ENCODE measurements around the gene TMEM9.

The TMEM9 gene

DNA sequence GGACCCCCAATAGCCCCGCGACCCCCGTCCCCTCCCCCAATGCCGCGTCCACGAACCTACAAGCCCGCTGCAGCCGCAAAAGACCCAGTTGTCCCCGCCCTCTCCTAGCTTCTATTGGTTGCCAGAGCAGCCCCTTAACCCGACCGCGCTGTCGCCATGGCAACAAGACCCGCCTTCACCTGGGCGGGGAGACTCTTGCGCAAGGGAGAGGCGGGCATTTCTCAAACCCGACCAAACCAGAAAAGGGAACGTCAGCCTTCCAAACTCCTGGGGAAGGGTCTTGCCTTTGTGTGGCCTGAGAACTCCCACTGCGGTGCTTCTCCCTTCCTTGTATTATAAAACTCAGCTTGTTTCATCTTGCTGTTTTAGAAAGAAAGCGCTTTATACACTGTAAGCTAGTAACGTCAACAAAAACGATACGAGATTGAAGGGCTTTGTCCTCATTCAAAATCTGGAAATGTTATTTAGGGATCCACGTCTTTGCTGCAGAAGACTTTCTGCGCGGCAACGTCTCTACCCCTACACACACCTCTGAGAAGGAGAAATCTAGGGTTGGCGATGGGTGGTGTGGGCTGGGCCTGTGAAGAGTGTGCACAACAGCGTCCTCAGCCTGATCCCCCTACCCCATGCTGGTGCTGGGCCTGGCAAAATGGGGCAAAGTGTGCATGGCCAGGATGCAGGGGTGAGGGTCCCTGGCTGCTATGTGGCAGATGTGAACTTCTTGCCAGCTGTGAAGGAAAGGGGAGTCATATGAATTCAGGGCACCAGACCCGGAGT lies at the start of gene TMEM9:
Gene TMEM9 (minus strand): TSS at position 86 of the 777 bp plus-strand sequence. CDS start 551 bp downstream, outside the sequence.
- TF ChIP-seq CTCF (IDR thresholded peaks at IDR 0.05), result no peak

DNA sequence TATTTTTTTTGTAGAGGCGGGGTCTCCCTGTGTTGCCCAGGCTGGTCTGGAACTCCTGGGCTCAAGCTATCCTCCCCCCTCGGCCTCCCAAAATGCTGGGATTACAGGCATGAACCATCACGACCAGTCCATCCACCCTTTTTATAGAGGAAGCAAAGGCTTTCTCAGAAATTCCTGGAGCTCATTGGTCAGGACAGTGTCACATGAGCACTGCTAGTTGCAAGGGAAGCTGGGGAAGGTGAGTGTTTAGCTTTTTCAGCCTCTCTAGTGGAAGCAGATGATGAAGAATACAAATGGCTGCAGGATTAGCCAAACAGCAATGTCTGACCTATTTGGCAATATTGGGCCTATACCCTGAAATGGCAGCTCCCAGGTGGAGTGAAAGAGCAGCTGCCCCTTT lies 44.3 kb upstream of the TMEM9 start:
- H3K4me3 Mint-ChIP-seq, result no peak overlapping the region

More for the DNA sequence above, at the start of gene TMEM9:
- Mint-ChIP-seq H3K4me1 (peaks cover 26% of the 10 kb centered on the region), H3K9me3 (no peaks in the 10 kb centered on the region), H3K36me3 (ENCODE audit: low read depth) (peaks cover 16% of the 10 kb centered on the region), H3K27me3 (ENCODE audit: low read depth, poor library complexity) (peaks cover 8% of the 10 kb centered on the region), H3K27ac (peak within 1 kb of the TSS; percentile 55), H3K4me3 (peak within 1 kb of the TSS; percentile 94)
- peak; percentile 100 for DNase-seq

DNA sequence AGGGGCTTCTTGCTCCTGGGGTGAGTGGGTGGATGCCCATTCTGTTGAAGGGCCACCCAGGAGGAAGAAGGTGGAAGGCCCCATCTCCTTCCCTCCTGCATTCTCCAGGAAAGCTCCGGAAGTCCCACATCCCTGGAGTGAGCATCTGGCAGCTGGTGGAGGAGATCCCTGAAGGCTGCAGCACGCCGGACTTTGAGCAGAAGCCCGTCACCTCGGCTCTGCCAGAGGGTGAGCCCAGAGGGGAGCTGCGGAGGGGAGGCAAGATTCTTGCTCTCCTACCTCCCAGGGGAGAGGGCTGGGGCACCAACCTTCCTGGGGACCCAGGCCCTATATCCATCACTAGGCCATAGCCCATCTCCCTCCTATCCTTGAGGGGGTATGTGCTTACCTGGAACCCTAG lies 39.8 kb upstream of the TMEM9 start:
- H3K9me3 Mint-ChIP-seq, result no peaks in the 10 kb centered on the region
- no peak overlapping the region for H3K27ac Mint-ChIP-seq
- H3K4me3 Mint-ChIP-seq, result no peak overlapping the region
- no peak for DNase-seq
- H3K36me3 Mint-ChIP-seq (ENCODE audit: low read depth), result no peaks in the 10 kb centered on the region
- peaks cover 22% of the 10 kb centered on the region for H3K27me3 Mint-ChIP-seq (ENCODE audit: low read depth, poor library complexity)
- peaks cover 35% of the 10 kb centered on the region for H3K4me1 Mint-ChIP-seq
- TF ChIP-seq CTCF (IDR thresholded peaks at IDR 0.05), result no peak

More for the DNA sequence above, 44.3 kb upstream of the TMEM9 start:
- DNase-seq, result no peak
- no peak for TF ChIP-seq CTCF (IDR thresholded peaks at IDR 0.05)
- Mint-ChIP-seq H3K36me3 (ENCODE audit: low read depth) (no peaks in the 10 kb centered on the region), H3K9me3 (no peaks in the 10 kb centered on the region), H3K27me3 (ENCODE audit: low read depth, poor library complexity) (peaks cover 30% of the 10 kb centered on the region), H3K27ac (no peak overlapping the region), H3K4me1 (peaks cover 3% of the 10 kb centered on the region)

DNA sequence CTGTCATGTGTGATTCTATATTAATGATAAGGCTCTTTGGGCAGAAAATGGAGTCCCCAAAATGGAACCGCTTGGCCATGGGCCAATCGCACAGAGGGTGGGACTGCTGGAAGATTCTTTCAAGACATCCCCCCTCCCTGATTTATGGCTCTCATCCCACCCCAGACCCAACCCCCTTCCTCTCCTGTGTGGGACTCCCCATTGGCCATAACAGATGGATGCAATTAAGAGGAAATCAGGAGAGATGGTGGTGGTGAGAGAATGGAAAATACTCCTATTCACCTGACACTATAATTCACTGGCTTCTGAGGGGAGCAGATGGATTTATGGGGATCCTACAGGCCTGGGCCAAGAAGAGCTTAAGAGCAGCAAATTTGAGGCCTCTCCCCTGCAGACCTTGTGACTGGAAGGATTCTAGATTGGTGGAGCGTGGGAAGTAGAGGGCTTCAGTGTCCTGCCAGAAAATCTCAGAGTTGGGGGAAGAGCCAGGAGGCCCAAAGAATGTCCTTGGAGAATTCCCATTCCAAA lies 38.1 kb upstream of the TMEM9 start:
- Mint-ChIP-seq H3K4me1 (peaks cover 35% of the 10 kb centered on the region), H3K9me3 (no peaks in the 10 kb centered on the region), H3K27me3 (ENCODE audit: low read depth, poor library complexity) (peaks cover 36% of the 10 kb centered on the region), H3K36me3 (ENCODE audit: low read depth) (no peaks in the 10 kb centered on the region), H3K4me3 (peak overlapping the region; percentile 61), H3K27ac (peak overlapping the region; percentile 50)
- no peak for TF ChIP-seq CTCF (IDR thresholded peaks at IDR 0.05)
- no peak for DNase-seq

DNA sequence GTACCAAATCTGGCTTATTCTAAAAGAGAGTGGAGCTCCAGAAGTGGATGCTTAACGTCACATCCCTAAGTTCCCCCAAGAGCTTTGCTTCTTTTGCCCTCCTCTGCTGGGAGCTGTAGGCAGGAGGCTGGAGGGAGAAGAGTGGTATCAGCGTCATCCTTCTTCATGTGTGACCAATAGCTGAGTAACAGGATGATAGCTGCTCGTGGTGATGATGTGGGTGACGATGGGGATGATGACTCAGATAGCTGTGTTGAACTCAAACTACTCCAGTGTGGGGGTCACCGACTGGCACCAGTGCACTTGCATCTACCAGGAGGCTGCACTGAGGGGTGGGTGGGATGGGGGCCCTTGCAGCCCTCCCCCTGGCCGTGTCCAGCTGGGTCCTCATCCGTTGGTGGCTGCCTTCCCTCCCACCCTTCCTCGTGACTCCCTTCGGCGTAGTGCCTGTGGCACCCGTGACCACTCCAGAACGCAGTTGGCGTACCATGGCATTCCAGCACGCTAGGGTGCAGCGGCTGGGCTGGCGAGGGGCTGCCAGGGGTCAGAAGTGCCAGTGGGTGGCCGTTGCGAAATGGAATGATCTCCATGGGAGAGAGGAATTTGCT lies 37.5 kb upstream of the TMEM9 start:
- H3K27me3 Mint-ChIP-seq (ENCODE audit: low read depth, poor library complexity), result peaks cover 37% of the 10 kb centered on the region
- no peak for TF ChIP-seq CTCF (IDR thresholded peaks at IDR 0.05)
- no peaks in the 10 kb centered on the region for H3K36me3 Mint-ChIP-seq (ENCODE audit: low read depth)
- no peaks in the 10 kb centered on the region for H3K9me3 Mint-ChIP-seq
- H3K27ac Mint-ChIP-seq, result no peak overlapping the region
- H3K4me1 Mint-ChIP-seq, result peaks cover 35% of the 10 kb centered on the region
- no peak overlapping the region for H3K4me3 Mint-ChIP-seq
- no peak for DNase-seq
